Femur (tissue), 1 donor: Measurements from ENCODE around the gene NEUROG1.
A peak's percentile ranks its signal among the peaks of the same experiment; 100 is the strongest.
"Not testable (repeated sequence)": the region's sequence is repeated elsewhere in the genome, so short reads cannot be mapped to it uniquely, and the experiment has no call there.

Experiments used
- DNase-seq: peaks from one replicate; pipeline ENCODE4 v3.0.0-alpha.2; 2017

NEUROG1 gene

GRCh38 chr5:135534609-135535419 lies 950 bp downstream of the NEUROG1 start:
- no peak for DNase-seq

- no peak for DNase-seq
These were observed 2.0 kb downstream of the NEUROG1 start for GRCh38 chr5:135533794-135534193.

GRCh38 chr5:135533334-135533733 lies 2.4 kb downstream of the NEUROG1 start:
- no peak for DNase-seq

GRCh38 chr5:135529576-135529975 lies 6.2 kb downstream of the NEUROG1 start:
- not testable (repeated sequence) for DNase-seq

- DNase-seq, result no peak
These were observed 8.8 kb downstream of the NEUROG1 start for GRCh38 chr5:135526924-135527323.

GRCh38 chr5:135521964-135522363 lies 13.8 kb downstream of the NEUROG1 start:
- DNase-seq, result no peak

GRCh38 chr5:135517631-135518030 lies 18.1 kb downstream of the NEUROG1 start:
- no peak for DNase-seq

- DNase-seq, result no peak
These were observed 21.6 kb downstream of the NEUROG1 start for GRCh38 chr5:135514116-135514515.

GRCh38 chr5:135511761-135512575 lies 23.8 kb downstream of the NEUROG1 start:
- no peak for DNase-seq

GRCh38 chr5:135509995-135510394 lies 25.8 kb downstream of the NEUROG1 start:
- no peak for DNase-seq

GRCh38 chr5:135508496-135509005 lies 27.2 kb downstream of the NEUROG1 start:
- no peak for DNase-seq

- no peak for DNase-seq
These were observed 29.8 kb downstream of the NEUROG1 start for GRCh38 chr5:135505973-135506372.

- DNase-seq, result no peak
These were observed 31.4 kb downstream of the NEUROG1 start for GRCh38 chr5:135504376-135504775.

- no peak for DNase-seq
These were observed 31.9 kb downstream of the NEUROG1 start for GRCh38 chr5:135503871-135504270.

- DNase-seq, result no peak
These were observed 32.8 kb downstream of the NEUROG1 start for GRCh38 chr5:135502836-135503520.

- no peak for DNase-seq
These were observed 33.8 kb downstream of the NEUROG1 start for GRCh38 chr5:135501965-135502364.

GRCh38 chr5:135498637-135498995 lies 37.1 kb downstream of the NEUROG1 start:
- no peak for DNase-seq

- DNase-seq, result no peak
These were observed 37.7 kb downstream of the NEUROG1 start for GRCh38 chr5:135497971-135498636.

GRCh38 chr5:135495531-135495930 lies 40.2 kb downstream of the NEUROG1 start:
- DNase-seq, result not testable (repeated sequence)

GRCh38 chr5:135494196-135494595 lies 41.6 kb downstream of the NEUROG1 start:
- no peak for DNase-seq

GRCh38 chr5:135493406-135494180 lies 42.2 kb downstream of the NEUROG1 start:
- DNase-seq, result peak; percentile 41

- no peak for DNase-seq
These were observed 43.5 kb downstream of the NEUROG1 start for GRCh38 chr5:135492319-135492626.
